GM19035 (cell line): ENCODE results near the gene C17orf100.

Source experiments
- ATAC-seq: cut with Tn5 transposase; IDR thresholded peaks from one replicate; pipeline ENCODE4 v1.9.1; 2021; ENCODE audit not compliant: unreplicated experiment

The C17orf100 gene

DNA sequence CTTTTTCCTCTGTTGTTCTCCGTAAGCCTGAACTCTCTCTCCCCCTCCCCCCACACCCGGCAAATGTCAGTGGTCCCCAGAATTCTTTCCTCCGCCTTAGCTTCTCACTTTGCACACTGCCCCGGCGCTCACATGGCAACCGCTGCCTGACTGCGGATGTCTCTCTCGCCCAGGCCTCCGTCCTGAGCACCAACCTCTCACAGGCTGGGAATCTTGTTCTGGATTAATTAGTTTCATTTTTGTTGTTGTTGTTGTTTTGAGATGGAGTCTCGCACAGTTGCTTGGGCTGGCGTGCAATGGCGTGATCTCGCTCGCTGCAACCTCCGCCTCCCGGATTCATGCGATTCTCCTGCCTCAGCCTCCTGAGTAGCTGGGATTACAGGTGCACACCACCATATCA, 16.7 kb downstream of the C17orf100 start:
- no peak for ATAC-seq

DNA sequence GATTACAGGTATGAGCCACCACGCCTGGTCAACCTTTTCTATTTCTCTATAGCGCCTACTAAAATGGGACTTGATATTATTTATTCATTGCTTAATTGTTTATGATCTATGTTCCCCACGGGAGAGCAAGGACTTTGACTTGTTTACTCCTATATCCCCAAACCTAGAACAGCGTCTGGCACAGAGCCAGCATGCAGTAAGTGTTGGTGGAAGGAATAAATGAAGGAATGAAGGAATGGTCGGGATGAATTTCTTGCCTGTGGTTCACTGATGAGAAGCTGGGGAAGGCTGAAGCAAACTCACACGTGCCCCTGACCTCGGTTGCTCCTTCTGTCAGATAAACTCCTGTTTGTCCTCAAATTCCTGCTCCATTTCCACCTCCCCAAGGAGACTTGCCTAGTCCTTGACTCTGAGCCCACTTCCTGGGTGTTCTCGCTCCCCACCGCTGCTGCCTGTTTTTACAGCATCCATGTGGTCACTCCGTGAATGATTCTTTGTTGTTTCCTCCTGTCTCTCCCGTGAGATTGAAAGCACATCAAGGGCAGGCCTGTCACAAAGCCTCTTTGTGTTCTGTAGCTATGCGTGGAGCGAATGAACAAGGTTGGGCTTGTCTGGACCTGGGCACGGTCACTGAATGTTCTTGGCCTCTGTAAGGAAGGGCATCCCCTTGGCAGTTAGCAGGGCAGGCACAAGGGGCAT, 17.3 kb downstream of the C17orf100 start:
- no peak for ATAC-seq

DNA sequence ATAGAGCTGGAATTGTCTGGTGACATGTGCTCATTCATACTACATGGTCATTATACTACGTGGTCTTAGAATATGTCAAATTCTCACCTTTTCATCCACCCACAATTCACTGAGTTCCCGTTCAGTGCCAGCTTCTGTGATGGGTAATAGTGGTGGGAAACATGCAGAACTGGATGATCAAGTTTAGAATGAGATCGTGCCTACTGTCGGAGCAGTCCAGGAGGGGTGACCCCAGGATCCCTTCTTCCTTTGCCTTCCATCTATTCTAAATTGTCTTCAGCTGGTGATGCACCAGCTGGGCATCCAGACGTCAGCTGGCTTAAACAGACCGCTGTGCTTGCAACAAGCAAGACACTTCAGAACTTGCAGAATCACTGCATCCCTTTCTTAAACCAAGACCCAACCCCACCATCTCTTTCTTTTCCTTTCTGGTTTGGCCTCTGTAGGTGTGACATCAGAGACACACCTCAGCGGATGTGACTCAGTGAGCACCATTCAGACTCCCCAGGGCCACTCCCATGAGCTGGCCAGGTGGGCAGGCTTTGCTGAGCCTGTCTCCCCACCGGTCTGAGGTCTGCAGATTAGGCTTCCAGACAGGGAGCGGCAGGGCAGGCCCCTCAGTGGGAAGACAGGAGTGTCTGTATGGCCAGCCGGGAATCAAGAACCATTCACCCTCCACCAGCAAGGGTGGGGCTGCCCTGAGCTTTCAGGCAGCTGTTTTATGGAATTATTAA, 18.1 kb downstream of the C17orf100 start:
- no peak for ATAC-seq

DNA sequence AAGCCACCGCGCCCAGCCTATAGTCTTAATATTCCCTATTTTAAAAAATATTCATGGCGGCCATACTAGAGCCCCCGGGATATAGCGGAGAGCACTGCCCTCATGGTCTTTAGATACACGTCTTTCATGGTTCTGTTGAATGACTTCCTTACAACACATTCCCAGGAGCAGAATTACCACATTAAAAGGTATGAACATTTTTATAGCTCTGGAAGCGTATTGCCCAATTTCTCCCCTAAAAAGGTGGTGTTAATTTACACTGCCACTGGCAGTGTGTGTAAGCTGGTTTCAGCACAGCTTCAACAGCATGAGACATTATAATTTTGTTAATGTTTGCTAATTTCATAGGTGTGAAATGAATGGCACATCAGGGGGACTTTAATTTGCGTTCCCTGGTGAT, 19.0 kb downstream of the C17orf100 start:
- ATAC-seq: no peak

DNA sequence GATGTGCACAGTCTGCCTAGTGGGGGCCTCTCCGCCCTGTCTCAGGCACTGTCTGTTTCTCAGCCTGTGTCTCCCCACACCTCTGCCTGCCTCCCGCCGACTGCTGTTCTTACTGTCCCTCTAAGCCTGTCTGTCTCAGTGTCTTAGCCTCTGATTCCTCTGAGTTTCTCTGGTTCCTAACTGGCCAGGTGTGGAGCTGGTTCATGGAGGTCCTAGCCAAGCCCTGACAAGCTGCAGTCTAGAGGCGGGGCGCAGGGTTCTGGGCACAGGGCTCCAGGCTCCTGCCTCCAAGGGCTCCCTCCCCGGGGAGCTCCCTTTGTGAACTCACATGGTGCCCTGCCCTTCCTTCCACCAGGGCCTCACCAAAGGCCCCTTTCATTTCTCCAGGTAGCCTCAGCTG, 19.4 kb downstream of the C17orf100 start:
- no peak for ATAC-seq

DNA sequence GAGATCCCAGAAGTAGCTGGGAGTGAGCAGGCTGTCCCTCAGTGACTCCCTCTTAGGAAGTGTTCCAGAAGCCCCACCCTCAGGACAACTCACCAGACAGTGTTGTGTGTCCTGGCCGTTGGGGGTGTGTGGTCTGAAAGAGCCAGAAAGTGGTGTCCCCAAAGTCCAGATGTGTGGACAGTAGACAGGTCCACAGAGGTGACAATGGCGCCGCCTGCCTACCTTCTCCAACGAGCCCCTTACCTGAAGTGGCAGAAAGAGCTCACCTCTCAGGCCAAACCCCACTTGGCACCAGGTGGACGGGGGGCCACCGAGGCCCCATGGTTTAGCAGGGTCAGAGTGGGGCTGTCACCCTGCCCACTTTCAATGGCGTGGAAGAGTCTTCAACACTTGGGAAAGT, 19.9 kb downstream of the C17orf100 start:
- ATAC-seq: no peak

DNA sequence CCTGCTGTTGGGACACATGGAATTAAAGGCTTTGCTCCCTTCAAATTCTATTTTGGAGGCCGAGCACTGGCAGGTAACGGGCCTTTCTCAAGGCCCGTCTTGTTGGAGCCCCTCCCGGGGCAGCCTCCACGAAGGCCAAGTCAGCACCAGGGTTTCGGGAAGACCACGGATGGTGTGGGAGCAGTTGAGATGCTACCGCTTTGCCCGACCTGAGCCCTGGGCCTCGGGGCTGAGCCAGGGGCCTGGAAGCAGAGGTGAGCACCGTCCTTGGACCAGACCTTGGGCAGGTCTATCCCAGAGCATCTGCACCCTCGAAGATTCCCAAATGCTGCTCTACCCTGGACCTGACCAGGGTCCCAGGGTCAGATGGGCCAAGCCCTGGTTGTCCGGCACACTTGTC, 23.0 kb downstream of the C17orf100 start:
- ATAC-seq: no peak

DNA sequence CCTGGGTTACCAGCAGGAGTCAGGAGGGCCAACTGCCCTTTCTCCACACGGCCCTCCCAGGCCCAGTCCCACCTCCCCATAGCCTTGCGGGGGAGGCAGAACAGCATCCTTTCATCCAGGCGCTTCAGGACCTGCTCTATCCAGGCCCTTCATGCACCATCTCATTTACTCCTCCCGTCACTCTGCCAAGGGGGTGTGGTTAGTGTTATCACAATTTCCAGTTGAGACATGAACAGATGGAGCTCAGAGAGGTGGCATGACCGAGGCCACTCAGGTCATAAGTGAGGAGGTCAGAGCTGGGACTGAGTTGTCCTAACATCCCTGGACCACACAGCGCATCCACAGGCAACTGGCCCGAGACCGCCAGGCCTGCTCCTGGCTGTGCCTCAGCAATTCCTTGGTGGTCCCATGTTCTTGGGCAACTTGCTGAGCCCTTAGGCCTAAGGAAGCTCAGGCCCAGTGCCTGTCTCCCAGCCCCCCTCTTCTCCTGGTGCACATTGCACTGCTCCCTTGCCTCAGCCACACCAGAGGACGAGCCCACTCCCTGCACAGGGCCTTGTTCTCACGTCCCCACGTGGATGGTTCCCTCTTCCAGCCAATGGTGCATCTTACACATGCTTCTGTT, 23.8 kb downstream of the C17orf100 start:
- no peak for ATAC-seq

DNA sequence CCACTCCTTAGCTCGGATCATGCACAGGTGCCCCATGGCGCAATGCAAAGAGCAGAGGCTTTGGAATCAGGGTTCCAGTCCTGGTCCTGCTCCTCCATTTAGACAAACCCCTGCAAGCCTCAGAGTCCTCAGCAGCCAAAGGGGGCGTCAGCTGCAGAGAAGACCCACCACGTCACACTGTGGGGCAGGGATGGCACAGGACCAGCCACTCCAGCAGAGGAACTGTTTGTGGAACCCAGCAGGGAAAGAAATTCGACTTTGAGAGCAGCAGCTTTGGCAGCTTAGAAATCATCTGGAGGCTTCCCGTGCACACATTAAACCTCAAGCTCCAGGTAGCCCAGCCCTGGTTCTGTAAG, 25.2 kb downstream of the C17orf100 start:
- ATAC-seq: no peak

DNA sequence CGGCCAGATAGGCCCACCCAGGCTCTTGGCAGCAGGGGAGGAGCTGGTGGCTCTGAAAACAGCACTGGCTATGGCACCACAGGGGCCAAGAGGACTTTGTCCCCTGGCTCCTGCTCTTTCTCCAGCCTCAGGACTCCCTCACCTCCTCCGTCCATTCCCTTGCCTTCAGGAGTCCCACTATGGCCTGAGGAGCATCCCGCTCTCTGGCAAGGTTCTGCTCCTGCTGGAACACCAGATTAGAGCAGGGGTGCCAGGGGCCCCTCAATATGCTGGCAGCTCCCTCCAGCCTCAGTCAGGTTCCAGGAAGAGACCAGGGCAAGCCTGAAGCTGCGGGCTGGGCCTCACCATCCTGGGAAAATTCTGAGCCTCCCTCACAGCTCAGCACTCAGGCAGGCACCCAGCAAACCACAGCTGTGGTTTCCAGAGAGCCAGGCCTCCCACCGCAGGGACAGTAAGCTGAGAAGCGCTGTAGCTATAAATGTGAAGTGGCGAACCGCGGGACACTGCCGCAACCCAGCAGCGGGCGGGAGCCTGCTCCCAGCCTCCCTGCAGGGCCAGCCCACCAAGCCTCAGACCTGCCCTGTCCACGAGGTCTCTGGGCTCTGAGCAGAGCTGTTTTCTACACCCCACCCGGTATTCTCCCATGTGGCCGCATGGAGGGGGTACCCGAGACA, 25.7 kb downstream of the C17orf100 start:
- ATAC-seq: no peak

DNA sequence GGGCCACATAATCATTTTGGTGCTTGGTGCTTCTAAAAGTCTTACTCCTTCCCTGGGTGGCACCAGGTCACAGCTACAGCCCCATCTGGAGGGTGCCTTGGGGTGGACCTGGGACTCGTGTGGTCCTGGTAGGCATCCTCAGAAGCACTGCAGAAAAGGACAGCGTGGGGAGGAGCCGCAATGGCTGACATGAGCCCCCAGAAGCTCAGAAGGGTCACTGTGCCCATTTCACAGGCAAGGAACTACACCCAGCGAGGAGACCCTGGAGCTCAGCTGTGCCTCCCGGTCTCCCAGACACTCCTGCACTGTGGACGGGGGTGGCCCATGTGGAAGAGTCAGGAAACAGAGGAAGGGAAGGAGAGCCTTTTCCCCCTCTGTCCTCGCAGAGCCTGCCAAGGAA, 26.4 kb downstream of the C17orf100 start:
- no peak for ATAC-seq

DNA sequence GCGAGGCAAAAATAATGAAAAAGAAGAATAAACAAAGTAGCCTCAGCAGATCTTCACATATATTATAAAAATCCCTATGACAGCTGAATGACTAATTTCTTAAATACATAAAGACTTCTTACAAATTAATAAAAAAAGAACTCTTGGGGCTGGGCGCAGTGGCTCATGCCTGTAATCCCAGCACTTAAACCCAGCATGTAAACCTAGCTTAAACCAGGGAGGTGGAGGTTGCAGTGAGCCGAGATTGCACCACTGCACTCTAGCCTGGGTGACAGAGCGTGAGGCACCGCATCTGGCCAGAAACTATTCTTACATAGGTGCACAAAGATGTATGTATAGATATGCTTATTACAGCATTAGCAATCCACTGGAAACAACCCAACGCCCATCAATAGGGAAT, 27.7 kb downstream of the C17orf100 start:
- no peak for ATAC-seq

DNA sequence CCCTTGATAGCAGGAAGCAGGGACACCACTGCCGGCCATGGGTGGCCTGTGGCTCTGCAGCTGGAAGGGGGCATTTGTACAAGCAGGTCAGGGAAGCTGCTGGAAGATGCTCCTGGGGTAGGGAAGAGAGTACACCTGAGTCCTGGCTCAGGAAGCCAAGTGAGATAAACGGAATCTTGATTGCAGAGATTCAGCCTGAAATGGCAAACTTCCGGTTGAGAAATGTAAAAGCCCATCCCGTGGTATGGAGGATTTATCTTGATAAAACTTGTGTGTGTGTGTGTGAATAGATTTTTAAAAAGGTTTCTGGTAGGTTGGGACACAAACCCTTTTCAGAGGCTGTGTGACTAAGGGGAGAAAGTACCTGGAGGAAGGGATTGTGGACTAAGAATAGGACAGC, 29.6 kb downstream of the C17orf100 start:
- no peak for ATAC-seq

DNA sequence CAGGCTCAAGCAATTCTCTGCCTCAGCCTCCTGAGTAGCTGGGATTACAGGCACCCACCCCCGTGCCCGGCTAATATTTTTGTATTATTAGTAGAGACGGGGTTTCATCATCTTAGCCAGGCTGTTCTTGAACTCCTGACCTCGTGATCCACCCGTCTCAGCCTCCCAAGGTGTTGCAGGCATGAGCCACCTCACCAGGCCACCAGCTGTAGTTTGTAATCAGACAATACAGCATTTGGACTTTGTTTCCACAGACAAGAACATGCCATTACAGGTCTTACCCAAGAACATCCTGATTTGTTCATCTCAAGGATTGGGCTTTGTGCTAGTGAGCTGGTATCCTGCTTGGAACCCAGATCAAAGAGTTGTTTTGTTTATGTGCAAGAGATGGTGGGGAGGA, 30.1 kb downstream of the C17orf100 start:
- ATAC-seq: no peak

DNA sequence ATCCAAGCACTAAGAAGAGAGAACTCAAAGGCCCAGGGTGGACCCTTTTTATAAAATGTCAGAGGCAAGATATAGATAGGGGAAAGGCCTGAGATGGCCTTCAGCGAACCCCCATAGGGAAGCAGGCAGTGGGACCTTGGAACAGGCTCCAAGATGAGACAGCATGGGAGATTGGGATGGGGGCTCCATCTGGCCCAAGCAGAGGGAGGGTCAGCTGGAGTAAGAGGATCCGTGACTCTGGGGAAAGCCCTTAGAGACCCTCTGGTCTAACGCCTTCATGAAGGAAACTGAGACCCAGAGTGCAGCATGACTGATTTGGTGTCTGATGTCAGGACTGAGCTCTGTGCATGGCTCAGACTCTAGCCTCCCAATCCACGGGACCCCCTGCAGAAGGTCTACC, 30.8 kb downstream of the C17orf100 start:
- no peak for ATAC-seq

DNA sequence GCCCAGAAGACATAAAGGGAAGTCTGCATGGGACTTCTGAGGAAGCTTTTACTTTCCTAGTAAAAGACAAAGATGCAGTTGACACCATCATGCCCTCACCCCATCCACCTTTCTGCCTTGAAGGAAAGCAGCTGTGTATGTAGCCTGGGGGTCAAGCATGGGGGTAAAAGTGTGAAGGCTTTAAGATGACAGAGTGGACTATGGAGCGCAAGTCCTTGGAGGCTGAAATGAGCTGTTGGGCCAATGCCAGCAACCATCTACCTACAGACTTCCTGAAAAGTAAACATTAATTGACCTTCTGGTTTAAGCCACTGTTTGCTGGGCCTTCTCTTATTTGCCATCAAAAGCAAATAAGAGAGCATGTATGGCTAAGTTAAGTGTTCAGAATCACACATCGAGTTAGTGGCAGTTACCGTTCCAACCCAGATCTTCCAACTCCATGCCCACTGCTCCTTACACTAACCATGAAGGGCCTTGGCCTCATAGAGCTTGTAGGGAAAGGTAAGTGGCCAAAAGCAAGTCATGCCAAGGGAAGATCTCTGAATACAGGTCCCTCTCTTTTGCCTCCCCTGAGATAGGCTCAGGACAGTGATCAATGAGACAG, 31.6 kb downstream of the C17orf100 start:
- ATAC-seq: no peak

DNA sequence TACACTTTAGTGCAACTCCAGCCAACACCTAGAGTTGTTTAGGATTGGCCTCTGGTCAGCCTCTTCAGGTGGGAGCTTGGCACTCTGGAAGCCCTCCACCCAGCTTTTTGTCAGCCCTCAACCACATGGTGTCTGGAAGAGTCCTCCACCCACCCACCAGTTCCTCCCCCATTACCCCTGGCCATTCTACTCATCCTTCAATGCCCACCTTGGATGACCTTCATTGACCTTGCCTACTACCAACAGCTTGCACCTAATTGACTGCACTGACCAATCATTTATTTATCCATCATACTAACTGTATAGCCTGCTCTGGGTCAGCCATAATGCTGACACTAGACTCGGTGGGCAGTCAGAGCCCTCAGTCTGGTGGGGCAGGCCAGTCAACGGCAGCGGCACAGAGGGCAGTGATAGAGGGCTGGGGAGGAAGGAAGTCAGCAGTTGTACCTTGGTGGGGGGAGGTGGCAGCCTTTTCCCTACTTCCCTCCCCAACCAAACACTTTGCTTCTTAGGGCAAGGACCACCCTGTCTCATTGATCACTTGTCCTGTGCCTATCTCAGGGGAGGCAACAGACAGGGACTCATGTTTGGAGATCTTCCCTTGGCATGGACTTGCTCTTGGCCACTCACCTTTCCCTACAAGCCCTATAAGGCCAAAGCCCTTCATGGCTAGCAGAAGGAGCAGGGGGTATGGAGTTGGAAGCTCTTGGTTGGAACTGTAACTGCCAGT, 32.3 kb downstream of the C17orf100 start:
- ATAC-seq: no peak

DNA sequence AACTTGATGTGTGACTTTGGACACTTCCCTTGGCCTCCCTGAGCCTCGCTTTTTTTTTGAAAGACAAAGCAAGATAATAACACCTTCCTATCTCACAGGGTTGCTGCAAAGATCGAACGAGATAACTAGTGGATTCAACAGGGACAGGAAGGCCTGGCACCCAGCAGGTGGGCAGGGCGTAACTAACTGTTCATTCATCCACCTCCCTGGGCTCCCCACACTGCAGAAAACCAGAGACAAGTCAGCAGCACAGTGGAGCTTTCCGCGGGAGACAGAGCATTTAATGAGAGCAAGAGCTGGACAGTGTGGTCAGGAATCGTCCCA, 32.9 kb downstream of the C17orf100 start:
- no peak for ATAC-seq

DNA sequence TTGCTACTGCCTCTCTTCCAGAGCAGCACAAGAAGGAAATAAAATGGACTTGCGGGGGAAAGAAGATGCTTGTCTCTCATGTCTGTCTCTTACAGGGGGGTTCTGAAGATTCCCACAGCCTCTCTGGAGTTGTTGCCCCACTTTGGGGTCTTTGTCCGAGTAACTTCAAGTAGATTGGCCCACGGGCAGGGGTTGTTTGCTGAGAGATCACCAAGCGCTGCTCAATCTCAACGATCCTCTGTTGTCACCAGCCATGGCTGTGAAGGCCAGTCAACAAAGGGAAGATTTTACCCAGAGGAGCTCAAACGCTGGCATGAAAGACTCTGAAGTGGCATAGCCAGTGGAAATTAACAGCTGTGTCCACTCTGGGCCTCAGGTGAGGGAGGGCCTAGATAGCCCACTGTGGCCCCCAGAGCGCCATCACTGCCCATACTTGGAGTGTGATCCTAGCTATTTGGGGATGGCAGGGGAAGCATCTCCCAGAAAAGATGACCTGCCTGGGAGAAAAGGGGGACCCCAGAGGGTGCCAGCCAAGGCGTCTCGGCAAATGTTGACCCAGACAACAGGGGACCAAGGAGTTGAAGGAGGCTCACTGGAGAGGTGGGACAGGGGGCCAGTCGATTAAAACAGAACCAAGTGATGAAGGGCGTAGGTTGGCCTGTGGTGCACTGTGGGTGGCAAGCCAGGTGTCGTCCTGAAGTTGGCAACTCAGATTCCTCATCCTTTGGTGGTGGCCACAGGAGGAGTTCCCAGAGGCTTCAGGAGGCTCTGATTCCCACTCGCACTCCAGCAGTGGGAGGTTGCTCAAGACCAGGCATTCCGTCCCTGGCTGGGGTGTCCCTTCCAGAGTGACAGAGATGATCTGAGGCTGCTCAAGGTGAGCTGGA, 33.6 kb downstream of the C17orf100 start:
- ATAC-seq: no peak

DNA sequence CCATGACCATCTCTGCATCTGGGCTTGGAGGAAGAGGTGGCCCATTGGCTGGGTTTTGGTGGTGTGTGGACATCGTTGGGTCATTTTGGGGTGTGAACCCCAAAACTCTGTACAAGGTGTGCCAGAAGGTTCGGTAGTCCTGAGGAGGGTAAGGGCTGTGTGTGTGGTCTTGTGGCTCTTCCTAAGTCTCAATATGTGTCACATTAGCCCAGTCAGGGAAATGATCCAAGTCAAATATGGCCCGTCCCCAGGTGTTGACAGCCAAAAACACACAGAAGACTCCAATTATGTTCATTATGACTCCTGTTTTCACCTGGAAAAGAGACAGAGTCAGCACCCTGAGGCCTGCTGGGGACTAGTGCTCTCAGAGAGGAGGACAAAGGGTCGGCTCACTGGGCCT, 34.5 kb downstream of the C17orf100 start:
- no peak for ATAC-seq
